Activated T-helper 2 cell treated with anti-CD3 and anti-CD28 coated beads, Interferon-gamma antibody, Interleukin-2, Interleukin-4, amounts not matched to agents 10 μg/mL and 5 μg/mL and 100 μg/mL, durations not matched to agents 14 hours and 24 hours and 36 hours (primary cell): ENCODE data around the gene ZNF664. TPM values are rescaled to one million over a fixed set of nuclear protein-coding genes. Genes with fewer than 3 reads are reported as not detected.

Experiments used
- DNase-seq: peaks from one replicate; pipeline ENCODE4 v3.0.0; 2021; ENCODE audit warnings: low spot score
- H3K27ac Mint-ChIP-seq: one replicate; pipeline ENCODE4 v1.8.0; 2021; ENCODE audit warnings: mixed read lengths
- H3K27me3 Mint-ChIP-seq: one replicate; pipeline ENCODE4 v1.8.0; 2021; ENCODE audit warnings: low read depth, mixed read lengths
- H3K36me3 Mint-ChIP-seq: one replicate; pipeline ENCODE4 v1.8.0; 2021; ENCODE audit warnings: low read depth, mixed read lengths
- H3K4me1 Mint-ChIP-seq: one replicate; pipeline ENCODE4 v1.8.0; 2021; ENCODE audit warnings: low read depth, mixed read lengths
- H3K4me3 Mint-ChIP-seq: one replicate; pipeline ENCODE4 v1.8.0; 2021; ENCODE audit warnings: low read depth, mild to moderate bottlenecking, moderate library complexity, mixed read lengths
- H3K9me3 Mint-ChIP-seq: one replicate; pipeline ENCODE4 v1.8.0; 2021; ENCODE audit warnings: mixed read lengths
- intact Hi-C: fragments of 100-400 bp; cut with micrococcal nuclease; formaldehyde crosslinking; loops from one replicate; pipeline ENCODE4 v1.15.1; 2023
- total RNA-seq: library from RNA; stranded (reverse); gene quantifications from 2 replicates; pipeline ENCODE4 v1.2.3, GENCODE V29; 2022

Gene ZNF664
- total RNA-seq, 1 donor from 2014 or later, result 63.3 TPM

- no peaks in the 10 kb centered on the region for H3K9me3 Mint-ChIP-seq
- H3K27me3 Mint-ChIP-seq, result no peaks in the 10 kb centered on the region
- peaks cover 4% of the 10 kb centered on the region for H3K36me3 Mint-ChIP-seq
- no peak overlapping the region for H3K27ac Mint-ChIP-seq
- H3K4me3 Mint-ChIP-seq, result no peak overlapping the region
- peaks cover 4% of the 10 kb centered on the region for H3K4me1 Mint-ChIP-seq
- DNase-seq, result no peak
- intact Hi-C loops, result no loop called here
These were observed 45.5 kb downstream of the ZNF664 start for GRCh38 chr12:124018539-124018938.

GRCh38 chr12:124019115-124019514 is 46.1 kb downstream of the ZNF664 start:
- DNase-seq, result no peak
- Mint-ChIP-seq H3K27ac (no peak overlapping the region), H3K9me3 (no peaks in the 10 kb centered on the region), H3K36me3 (no peaks in the 10 kb centered on the region), H3K27me3 (no peaks in the 10 kb centered on the region), H3K4me1 (peaks cover 4% of the 10 kb centered on the region), H3K4me3 (no peak overlapping the region)
- intact Hi-C loops, result no loop called here

- H3K27ac Mint-ChIP-seq, result no peak overlapping the region
- no peaks in the 10 kb centered on the region for H3K27me3 Mint-ChIP-seq
- no peak overlapping the region for H3K4me3 Mint-ChIP-seq
- no peaks in the 10 kb centered on the region for H3K36me3 Mint-ChIP-seq
- H3K4me1 Mint-ChIP-seq, result peaks cover 2% of the 10 kb centered on the region
- DNase-seq, result no peak
- no peaks in the 10 kb centered on the region for H3K9me3 Mint-ChIP-seq
- intact Hi-C loops, result no loop called here
These were observed 47.5 kb downstream of the ZNF664 start for GRCh38 chr12:124020514-124020949.

GRCh38 chr12:124021007-124021406 is 48.0 kb downstream of the ZNF664 start:
- intact Hi-C loops, result no loop called here
- H3K27me3 Mint-ChIP-seq, result no peaks in the 10 kb centered on the region
- peaks cover 2% of the 10 kb centered on the region for H3K4me1 Mint-ChIP-seq
- no peak overlapping the region for H3K4me3 Mint-ChIP-seq
- no peak for DNase-seq
- H3K9me3 Mint-ChIP-seq, result no peaks in the 10 kb centered on the region
- H3K36me3 Mint-ChIP-seq, result no peaks in the 10 kb centered on the region
- H3K27ac Mint-ChIP-seq, result no peak overlapping the region

GRCh38 chr12:124022161-124022560 is 49.1 kb downstream of the ZNF664 start:
- Mint-ChIP-seq H3K36me3 (no peaks in the 10 kb centered on the region), H3K4me3 (no peak overlapping the region), H3K27ac (no peak overlapping the region), H3K4me1 (peaks cover 2% of the 10 kb centered on the region), H3K27me3 (peaks cover 2% of the 10 kb centered on the region), H3K9me3 (no peaks in the 10 kb centered on the region)
- intact Hi-C loops, result no loop called here
- DNase-seq, result no peak

- no peaks in the 10 kb centered on the region for H3K9me3 Mint-ChIP-seq
- H3K4me3 Mint-ChIP-seq, result no peak overlapping the region
- peaks cover 5% of the 10 kb centered on the region for H3K4me1 Mint-ChIP-seq
- no peaks in the 10 kb centered on the region for H3K36me3 Mint-ChIP-seq
- no peak overlapping the region for H3K27ac Mint-ChIP-seq
- no peak for DNase-seq
- peaks cover 5% of the 10 kb centered on the region for H3K27me3 Mint-ChIP-seq
- intact Hi-C loops, result no loop called here
These were observed 51.3 kb downstream of the ZNF664 start for GRCh38 chr12:124024263-124024678.

GRCh38 chr12:124024776-124025175 is 51.8 kb downstream of the ZNF664 start:
- intact Hi-C loops, result no loop called here

GRCh38 chr12:124025661-124026060 is 52.6 kb downstream of the ZNF664 start:
- H3K36me3 Mint-ChIP-seq, result no peaks in the 10 kb centered on the region
- H3K27ac Mint-ChIP-seq, result no peak overlapping the region
- intact Hi-C loops, result no loop called here
- peaks cover 5% of the 10 kb centered on the region for H3K27me3 Mint-ChIP-seq
- DNase-seq, result no peak
- H3K4me3 Mint-ChIP-seq, result no peak overlapping the region
- peaks cover 3% of the 10 kb centered on the region for H3K4me1 Mint-ChIP-seq
- H3K9me3 Mint-ChIP-seq, result no peaks in the 10 kb centered on the region

More at GRCh38 chr12:124024776-124025175, 51.8 kb downstream of the ZNF664 start:
- Mint-ChIP-seq H3K27ac (no peak overlapping the region), H3K36me3 (no peaks in the 10 kb centered on the region), H3K4me1 (peaks cover 3% of the 10 kb centered on the region), H3K27me3 (peaks cover 5% of the 10 kb centered on the region), H3K9me3 (no peaks in the 10 kb centered on the region), H3K4me3 (no peak overlapping the region)
- DNase-seq, result no peak

- intact Hi-C loops, result no loop called here
- Mint-ChIP-seq H3K36me3 (no peaks in the 10 kb centered on the region), H3K9me3 (no peaks in the 10 kb centered on the region), H3K4me3 (no peak overlapping the region), H3K27me3 (peaks cover 5% of the 10 kb centered on the region), H3K27ac (no peak overlapping the region), H3K4me1 (peaks cover 3% of the 10 kb centered on the region)
- no peak for DNase-seq
These were observed 54.0 kb downstream of the ZNF664 start for GRCh38 chr12:124026755-124027745.

- Mint-ChIP-seq H3K27ac (no peak overlapping the region), H3K9me3 (no peaks in the 10 kb centered on the region), H3K4me3 (no peak overlapping the region), H3K36me3 (no peaks in the 10 kb centered on the region), H3K4me1 (peaks cover 3% of the 10 kb centered on the region), H3K27me3 (peaks cover 5% of the 10 kb centered on the region)
- DNase-seq, result no peak
- intact Hi-C loops, result no loop called here
These were observed 54.9 kb downstream of the ZNF664 start for GRCh38 chr12:124027753-124028554.

- Mint-ChIP-seq H3K4me1 (peaks cover 3% of the 10 kb centered on the region), H3K4me3 (no peak overlapping the region), H3K27me3 (peaks cover 8% of the 10 kb centered on the region), H3K9me3 (no peaks in the 10 kb centered on the region), H3K27ac (no peak overlapping the region), H3K36me3 (no peaks in the 10 kb centered on the region)
- no peak for DNase-seq
- intact Hi-C loops, result no loop called here
These were observed 55.5 kb downstream of the ZNF664 start for GRCh38 chr12:124028555-124028925.

GRCh38 chr12:124030008-124030407 is 57.0 kb downstream of the ZNF664 start:
- Mint-ChIP-seq H3K4me1 (peaks cover 3% of the 10 kb centered on the region), H3K9me3 (no peaks in the 10 kb centered on the region), H3K36me3 (no peaks in the 10 kb centered on the region), H3K27ac (no peak overlapping the region), H3K4me3 (no peak overlapping the region), H3K27me3 (peaks cover 13% of the 10 kb centered on the region)
- intact Hi-C loops, result no loop called here
- no peak for DNase-seq

- no peaks in the 10 kb centered on the region for H3K9me3 Mint-ChIP-seq
- H3K27me3 Mint-ChIP-seq, result peaks cover 13% of the 10 kb centered on the region
- no peak for DNase-seq
- H3K36me3 Mint-ChIP-seq, result no peaks in the 10 kb centered on the region
- H3K4me3 Mint-ChIP-seq, result no peak overlapping the region
- intact Hi-C loops, result no loop called here
- no peak overlapping the region for H3K27ac Mint-ChIP-seq
- H3K4me1 Mint-ChIP-seq, result peaks cover 3% of the 10 kb centered on the region
These were observed 57.5 kb downstream of the ZNF664 start for GRCh38 chr12:124030510-124030909.
